ENCODE results near the gene HKDC1. TPM values are rescaled to one million over a fixed set of nuclear protein-coding genes. Genes with fewer than 3 reads are reported as not detected.

HKDC1 gene
- total RNA-seq, 1 experiment from 2014 or later = 0.68 TPM

DNA sequence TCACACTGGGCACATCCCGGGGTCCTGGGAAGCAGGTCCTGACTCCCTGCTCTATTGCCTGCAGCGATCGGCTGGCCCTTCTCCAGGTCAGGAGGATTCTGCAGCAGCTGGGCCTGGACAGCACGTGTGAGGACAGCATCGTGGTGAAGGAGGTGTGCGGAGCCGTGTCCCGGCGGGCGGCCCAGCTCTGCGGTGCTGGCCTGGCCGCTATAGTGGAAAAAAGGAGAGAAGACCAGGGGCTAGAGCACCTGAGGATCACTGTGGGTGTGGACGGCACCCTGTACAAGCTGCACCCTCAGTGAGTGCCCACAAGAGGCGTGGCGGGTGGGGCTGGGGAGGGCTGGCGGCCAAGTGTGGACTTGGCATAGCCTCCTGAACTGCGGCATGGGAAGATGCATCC, 45.4 kb downstream of the HKDC1 start:
- TF ChIP-seq, protein P1, sequence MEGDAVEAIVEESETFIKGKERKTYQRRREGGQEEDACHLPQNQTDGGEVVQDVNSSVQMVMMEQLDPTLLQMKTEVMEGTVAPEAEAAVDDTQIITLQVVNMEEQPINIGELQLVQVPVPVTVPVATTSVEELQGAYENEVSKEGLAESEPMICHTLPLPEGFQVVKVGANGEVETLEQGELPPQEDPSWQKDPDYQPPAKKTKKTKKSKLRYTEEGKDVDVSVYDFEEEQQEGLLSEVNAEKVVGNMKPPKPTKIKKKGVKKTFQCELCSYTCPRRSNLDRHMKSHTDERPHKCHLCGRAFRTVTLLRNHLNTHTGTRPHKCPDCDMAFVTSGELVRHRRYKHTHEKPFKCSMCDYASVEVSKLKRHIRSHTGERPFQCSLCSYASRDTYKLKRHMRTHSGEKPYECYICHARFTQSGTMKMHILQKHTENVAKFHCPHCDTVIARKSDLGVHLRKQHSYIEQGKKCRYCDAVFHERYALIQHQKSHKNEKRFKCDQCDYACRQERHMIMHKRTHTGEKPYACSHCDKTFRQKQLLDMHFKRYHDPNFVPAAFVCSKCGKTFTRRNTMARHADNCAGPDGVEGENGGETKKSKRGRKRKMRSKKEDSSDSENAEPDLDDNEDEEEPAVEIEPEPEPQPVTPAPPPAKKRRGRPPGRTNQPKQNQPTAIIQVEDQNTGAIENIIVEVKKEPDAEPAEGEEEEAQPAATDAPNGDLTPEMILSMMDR (IDR thresholded peaks at IDR 0.05; ENCODE audit: unreplicated experiment) = no peak
- H3K4me3 Mint-ChIP-seq (ENCODE audit: unreplicated experiment) = no peak overlapping the region
- POLR2A ChIA-PET = interaction anchor here (1.6 kb wide), 1 partner anchor 85 kb away, joined by 3 read pairs; the partner anchor contains the start of gene SUPV3L1
- CTCF ChIA-PET = interaction anchor here (0.6 kb wide), 1 partner anchor 142 kb away, joined by 3 read pairs; no protein-coding TSS in a partner anchor
- no peaks in the 10 kb centered on the region for H3K27me3 Mint-ChIP-seq (ENCODE audit: insufficient read depth, unreplicated experiment)
- no peaks in the 10 kb centered on the region for H3K36me3 Mint-ChIP-seq (ENCODE audit: insufficient read depth, unreplicated experiment)
- intact Hi-C loops (cut with micrococcal nuclease) = no loop called here
- peaks cover 30% of the 10 kb centered on the region for H3K4me1 Mint-ChIP-seq (ENCODE audit: insufficient read depth, unreplicated experiment)
- H3K9me3 Mint-ChIP-seq (ENCODE audit: unreplicated experiment) = no peaks in the 10 kb centered on the region
- DNase-seq (ENCODE audit: unreplicated experiment) = peak; percentile 39
- no TSS peak for BruUV-seq (replicated peaks)
- no peak overlapping the region for H3K27ac Mint-ChIP-seq (ENCODE audit: low read depth, unreplicated experiment)

DNA sequence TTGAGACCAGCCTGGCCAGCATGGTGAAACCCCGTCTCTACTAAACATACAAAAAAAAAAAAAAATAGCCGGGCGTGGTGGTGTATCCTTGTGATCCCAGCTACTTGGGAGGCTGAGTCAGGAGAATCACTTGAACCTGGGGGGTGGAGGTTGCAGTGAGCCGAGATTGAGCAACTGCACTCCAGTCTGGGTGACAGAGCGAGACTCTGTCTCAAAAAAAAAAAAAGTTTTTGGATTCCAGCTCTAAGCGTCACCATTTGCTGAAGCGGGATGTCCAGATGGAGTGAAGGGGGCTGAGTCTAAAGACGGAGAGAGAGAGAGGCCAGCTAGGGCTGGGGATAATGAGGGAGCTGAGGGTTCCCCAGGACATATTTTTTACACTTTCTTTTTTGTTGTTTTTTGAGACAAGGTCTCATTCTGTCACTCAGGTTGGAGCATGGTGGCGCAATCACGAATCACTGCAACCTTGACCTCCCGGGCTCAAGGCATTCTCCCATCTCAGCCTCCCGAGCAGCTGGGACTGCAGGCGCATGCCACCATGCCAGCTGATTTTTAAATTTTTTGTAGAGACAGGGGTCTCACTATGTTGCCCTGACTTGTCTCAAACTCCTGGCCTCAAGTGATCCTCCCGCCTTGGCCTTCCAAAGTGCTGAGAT, 48.8 kb downstream of the HKDC1 start:
- Mint-ChIP-seq H3K36me3 (ENCODE audit: insufficient read depth, unreplicated experiment) (no peaks in the 10 kb centered on the region), H3K27ac (ENCODE audit: low read depth, unreplicated experiment) (peak overlapping the region; percentile 41), H3K4me1 (ENCODE audit: insufficient read depth, unreplicated experiment) (peaks cover 30% of the 10 kb centered on the region), H3K27me3 (ENCODE audit: insufficient read depth, unreplicated experiment) (no peaks in the 10 kb centered on the region), H3K9me3 (ENCODE audit: unreplicated experiment) (peaks cover 9% of the 10 kb centered on the region), H3K4me3 (ENCODE audit: unreplicated experiment) (no peak overlapping the region)
- intact Hi-C loops (cut with micrococcal nuclease) = no loop called here
- CTCF ChIA-PET = no interaction called here
- TF ChIP-seq, protein P1 (IDR thresholded peaks at IDR 0.05; ENCODE audit: unreplicated experiment) = no peak
- BruUV-seq (replicated peaks) = no TSS peak
- DNase-seq (ENCODE audit: unreplicated experiment) = peak; percentile 39
- POLR2A ChIA-PET = interaction anchor here (1.1 kb wide), 1 partner anchor 50 kb away, joined by 4 read pairs; no protein-coding TSS in a partner anchor

DNA sequence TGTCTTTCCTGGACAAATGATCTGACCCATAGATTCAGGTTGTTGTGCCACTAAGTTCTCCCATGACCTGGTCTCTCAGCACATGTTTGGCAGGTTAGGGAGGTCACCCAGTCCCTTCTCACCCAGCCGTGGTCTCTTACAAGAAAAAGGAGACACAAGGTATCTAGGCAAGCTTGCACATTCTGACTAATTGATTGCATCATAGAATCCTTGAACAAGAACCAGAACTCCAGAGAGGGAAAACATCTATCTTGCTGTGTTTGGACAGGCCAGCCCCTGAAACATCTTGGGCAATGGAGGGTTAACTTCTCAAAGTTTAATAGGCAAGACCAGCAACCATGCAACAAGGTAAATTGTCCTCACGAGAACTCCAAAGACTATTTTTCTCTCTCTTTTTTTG, 49.6 kb downstream of the HKDC1 start:
- no peak overlapping the region for H3K27ac Mint-ChIP-seq (ENCODE audit: low read depth, unreplicated experiment)
- H3K27me3 Mint-ChIP-seq (ENCODE audit: insufficient read depth, unreplicated experiment) = no peaks in the 10 kb centered on the region
- no TSS peak for BruUV-seq (replicated peaks)
- CTCF ChIA-PET = no interaction called here
- H3K36me3 Mint-ChIP-seq (ENCODE audit: insufficient read depth, unreplicated experiment) = no peaks in the 10 kb centered on the region
- POLR2A ChIA-PET = interaction anchor here (0.7 kb wide), 1 partner anchor 28 kb away, joined by 3 read pairs; no protein-coding TSS in a partner anchor
- peaks cover 9% of the 10 kb centered on the region for H3K9me3 Mint-ChIP-seq (ENCODE audit: unreplicated experiment)
- DNase-seq (ENCODE audit: unreplicated experiment) = peak; percentile 54
- TF ChIP-seq, protein P1 (IDR thresholded peaks at IDR 0.05; ENCODE audit: unreplicated experiment) = no peak
- H3K4me1 Mint-ChIP-seq (ENCODE audit: insufficient read depth, unreplicated experiment) = peaks cover 29% of the 10 kb centered on the region
- intact Hi-C loops (cut with micrococcal nuclease) = no loop called here
- no peak overlapping the region for H3K4me3 Mint-ChIP-seq (ENCODE audit: unreplicated experiment)

DNA sequence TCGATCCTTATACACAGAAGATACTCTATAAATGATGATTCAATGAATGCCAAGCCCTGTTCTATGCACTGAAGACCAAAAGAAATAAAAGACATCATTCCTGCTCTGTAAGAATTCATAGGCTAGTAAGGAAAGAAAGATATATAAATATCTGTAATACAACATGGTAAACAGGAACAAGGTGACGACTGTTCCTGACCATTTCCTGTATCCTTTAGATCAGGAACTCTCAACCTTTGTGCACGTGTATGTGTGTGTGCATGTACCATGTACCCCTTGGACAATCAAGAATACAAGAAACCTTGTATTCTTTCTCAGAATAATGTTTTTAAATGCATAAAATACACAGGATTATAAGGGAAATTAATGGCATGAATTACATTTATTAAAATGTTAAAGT, 50.9 kb downstream of the HKDC1 start:
- POLR2A ChIA-PET = interaction anchor here (1.6 kb wide), 1 partner anchor 24 kb away, joined by 3 read pairs; no protein-coding TSS in a partner anchor
- peaks cover 9% of the 10 kb centered on the region for H3K9me3 Mint-ChIP-seq (ENCODE audit: unreplicated experiment)
- peaks cover 16% of the 10 kb centered on the region for H3K4me1 Mint-ChIP-seq (ENCODE audit: insufficient read depth, unreplicated experiment)
- no peak overlapping the region for H3K4me3 Mint-ChIP-seq (ENCODE audit: unreplicated experiment)
- no peak for DNase-seq (ENCODE audit: unreplicated experiment)
- H3K36me3 Mint-ChIP-seq (ENCODE audit: insufficient read depth, unreplicated experiment) = no peaks in the 10 kb centered on the region
- BruUV-seq (replicated peaks) = no TSS peak
- H3K27ac Mint-ChIP-seq (ENCODE audit: low read depth, unreplicated experiment) = no peak overlapping the region
- intact Hi-C loops (cut with micrococcal nuclease) = no loop called here
- CTCF ChIA-PET = interaction anchor here (0.6 kb wide), 1 partner anchor 1432 kb away, joined by 3 read pairs; no protein-coding TSS in a partner anchor
- TF ChIP-seq, protein P1 (IDR thresholded peaks at IDR 0.05; ENCODE audit: unreplicated experiment) = no peak
- no peaks in the 10 kb centered on the region for H3K27me3 Mint-ChIP-seq (ENCODE audit: insufficient read depth, unreplicated experiment)

All from MCF 10A (cell line).